HG03280 (cell line): ENCODE results near the gene CETN2.

ENCODE experiments used
- ATAC-seq: cut with Tn5 transposase; IDR thresholded peaks from one replicate; pipeline ENCODE4 v1.9.1; 2021; ENCODE audit warnings: mild to moderate bottlenecking, moderate library complexity; ENCODE audit not compliant: unreplicated experiment

Gene CETN2

GRCh38 chrX:152833378-152833777 lies 2.8 kb upstream of the CETN2 start:
- no peak for ATAC-seq

GRCh38 chrX:152832520-152832919 lies 2.0 kb upstream of the CETN2 start:
- ATAC-seq, result no peak

- ATAC-seq, result no peak
Measured at GRCh38 chrX:152831391-152831790, 834 bp upstream of the CETN2 start.

GRCh38 chrX:152824841-152825374 lies 5.6 kb downstream of the CETN2 start:
- ATAC-seq, result no peak

DNA sequence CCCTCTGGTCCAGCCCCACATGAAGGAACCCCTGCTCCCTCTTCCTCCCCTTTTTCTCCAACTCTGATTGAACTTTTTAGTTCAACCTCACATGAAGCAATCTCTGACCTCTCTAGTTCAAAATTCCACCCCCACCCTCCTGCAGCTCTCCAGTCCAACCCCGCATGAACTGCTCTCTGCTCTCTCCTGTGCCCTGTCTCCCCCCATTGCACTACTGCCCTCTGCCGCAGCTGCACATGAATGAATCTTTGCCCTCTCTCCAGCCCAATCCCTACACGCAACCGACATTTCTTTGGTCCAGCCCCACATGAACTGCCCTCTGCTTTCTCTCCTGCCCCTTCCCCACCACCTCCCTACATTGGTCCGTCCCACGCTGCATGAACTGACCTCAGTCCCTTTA lies 6.9 kb downstream of the CETN2 start:
- no peak for ATAC-seq

DNA sequence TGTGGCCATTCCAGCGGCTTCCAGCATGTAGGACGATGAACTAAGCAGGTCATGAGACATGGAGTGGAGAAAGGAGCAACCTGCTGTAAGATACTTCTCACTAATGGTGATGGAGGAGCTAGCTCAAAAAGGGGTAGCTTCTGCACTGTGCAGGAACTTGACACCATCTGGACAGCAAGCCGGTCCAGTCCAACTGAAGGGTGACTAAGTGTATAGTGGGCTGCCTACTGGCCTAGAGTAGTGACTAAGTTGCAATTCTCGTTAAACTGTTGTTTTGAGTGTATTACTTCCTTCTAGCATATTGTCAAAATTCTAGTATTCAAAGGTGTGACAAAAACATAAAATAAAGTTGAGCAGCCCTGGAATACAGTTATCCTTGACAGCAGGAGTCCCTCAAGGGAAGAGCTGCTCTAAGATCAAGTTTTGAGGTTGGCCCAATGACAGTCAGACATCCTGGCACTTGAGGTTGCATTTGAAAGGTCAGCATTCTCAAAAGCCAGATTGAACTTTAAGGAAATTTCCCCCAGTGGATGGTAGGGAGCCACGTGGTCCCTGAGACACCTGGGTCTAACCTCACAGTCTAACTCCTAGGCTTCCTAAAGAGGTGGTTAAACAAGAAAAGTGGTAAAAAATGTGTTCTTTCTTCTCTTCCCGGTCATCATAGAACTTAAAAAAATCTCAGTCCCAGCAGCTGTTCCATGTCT lies 8.0 kb downstream of the CETN2 start:
- ATAC-seq, result no peak

GRCh38 chrX:152821145-152821765 lies 9.3 kb downstream of the CETN2 start:
- ATAC-seq, result no peak

- no peak for ATAC-seq
Measured at GRCh38 chrX:152819732-152820131, 10.8 kb downstream of the CETN2 start.

DNA sequence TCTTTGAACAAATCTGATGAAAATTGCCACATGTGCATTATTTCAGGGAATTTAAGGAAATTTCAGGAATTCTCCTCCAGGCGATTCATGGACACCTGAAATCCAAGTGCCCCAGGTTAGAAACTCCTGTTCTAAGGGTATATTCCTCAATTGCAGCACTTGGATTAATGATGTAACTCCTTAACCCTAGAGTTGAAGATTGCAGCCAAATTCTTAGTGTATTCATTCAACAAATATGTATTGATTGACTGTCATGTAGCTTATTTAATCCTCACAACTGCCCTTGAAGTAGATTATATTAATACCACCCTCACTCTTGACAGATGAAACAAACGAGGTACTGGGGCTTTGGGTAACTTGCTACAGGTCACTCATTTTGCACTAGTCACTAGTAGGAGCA lies 11.3 kb downstream of the CETN2 start:
- no peak for ATAC-seq

GRCh38 chrX:152818356-152818755 lies 12.2 kb downstream of the CETN2 start:
- ATAC-seq, result no peak

DNA sequence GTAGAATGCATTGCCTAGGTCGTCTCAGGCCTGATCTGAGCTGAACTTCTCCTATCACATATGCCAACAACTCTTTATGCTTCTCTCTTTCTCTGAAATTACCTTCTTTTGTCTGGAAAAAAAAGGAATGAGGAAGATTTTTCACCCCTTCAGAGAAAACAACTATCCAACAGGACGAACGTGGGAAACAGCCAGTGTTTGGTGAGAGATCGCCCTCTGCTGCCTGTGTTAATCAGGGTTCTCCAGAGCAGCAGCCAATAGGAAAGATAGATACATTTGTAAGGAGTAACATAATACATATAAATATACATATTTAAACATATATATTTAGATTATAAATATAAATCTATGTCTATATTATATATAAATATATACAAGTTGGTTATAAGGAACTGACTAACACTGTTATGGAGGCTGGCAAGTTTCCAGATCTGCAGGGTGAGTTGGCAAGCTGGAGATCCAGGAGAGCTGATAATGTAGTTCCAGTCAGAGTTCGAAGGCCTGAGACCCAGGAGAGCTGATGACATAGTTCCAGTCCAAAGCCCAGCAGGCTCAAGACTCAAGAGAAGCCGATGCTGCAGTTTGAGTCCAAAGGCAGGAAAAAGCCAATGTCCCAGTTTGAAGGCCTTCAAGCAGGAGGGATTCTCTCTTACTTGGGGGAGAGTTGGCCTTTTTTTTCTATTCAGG lies 13.3 kb downstream of the CETN2 start:
- no peak for ATAC-seq

DNA sequence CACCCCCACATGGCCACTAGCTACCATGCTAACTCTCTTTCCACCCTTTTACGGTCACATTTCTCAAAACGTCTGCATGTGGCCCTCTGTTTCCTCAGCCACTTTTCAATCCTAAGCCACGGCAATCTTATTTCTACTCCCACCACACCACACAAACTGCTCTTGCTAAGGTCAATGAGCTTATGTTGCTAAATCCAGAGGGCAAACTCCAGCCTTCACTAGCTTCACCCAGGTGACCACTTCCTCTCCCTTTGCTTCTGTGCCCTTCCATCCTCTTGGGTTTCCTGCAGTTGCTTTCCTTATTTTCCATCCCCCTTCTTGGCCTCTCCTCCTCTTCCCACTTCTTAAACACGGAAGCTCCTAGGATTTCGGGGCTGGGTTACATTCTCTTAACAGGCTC lies 16.5 kb downstream of the CETN2 start:
- ATAC-seq, result no peak

- no peak for ATAC-seq
Measured at GRCh38 chrX:152813206-152813605, 17.4 kb downstream of the CETN2 start.

DNA sequence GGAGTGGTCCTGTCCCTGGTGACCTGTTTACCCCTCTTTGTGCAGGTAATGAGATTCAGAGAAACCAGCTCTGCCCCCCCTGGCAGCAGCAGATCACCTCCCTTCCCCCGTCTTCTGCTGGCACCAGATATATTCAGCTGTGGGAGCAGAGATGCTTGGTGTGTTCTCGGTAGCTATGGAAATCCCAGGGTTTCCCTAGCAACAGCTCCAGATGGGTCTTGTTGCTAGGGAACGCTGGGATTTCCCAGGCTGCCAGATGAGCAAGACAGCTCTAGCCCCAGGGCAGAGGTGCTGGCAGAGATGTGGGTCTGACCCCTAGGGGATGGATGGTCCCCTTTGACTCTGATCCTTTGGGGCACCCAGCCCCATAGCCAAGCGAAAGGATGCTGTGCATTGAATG lies 20.2 kb downstream of the CETN2 start:
- no peak for ATAC-seq

GRCh38 chrX:152806035-152806434 lies 24.5 kb downstream of the CETN2 start:
- ATAC-seq, result no peak

DNA sequence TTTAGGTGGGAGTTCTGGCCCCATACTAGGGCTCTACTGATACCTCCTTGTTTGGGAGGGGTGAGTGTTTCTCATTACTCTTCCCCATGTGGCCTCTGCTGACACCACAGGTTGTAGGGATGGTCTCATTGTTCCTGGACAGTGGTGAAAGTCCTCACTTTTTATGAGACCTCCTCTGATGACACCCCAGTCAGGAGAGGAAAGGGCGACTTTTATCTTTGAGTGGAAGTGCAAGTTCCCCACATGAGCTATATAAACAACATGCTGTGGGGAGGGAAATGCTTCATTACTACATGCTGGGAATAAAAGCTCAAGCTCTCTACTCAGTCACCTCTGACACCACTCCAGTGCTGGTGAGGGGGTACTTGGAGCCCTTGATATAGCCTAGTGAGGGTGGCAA lies 31.6 kb downstream of the CETN2 start:
- no peak for ATAC-seq

DNA sequence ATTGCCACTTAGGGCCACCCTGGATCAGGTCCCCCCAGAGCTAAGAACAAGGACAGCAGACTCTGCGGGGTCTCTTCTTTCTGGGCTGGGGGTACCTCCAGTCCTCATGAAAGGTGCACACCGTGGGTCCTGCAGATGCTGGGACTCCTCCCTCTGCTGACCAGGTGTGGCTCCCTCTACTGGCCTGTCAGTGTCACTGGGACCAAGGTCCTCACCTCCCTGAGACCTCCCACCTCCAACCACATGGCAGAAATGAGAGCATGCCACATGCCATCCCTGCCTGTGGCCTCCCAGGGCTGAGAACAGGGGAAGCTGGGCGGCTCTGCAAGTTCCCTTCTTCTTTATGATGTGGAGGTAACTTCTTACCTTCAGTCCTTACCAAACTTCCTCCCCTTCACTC lies 43.5 kb downstream of the CETN2 start:
- ATAC-seq, result peak; percentile 86
